H1 (cell line): ENCODE measurements around the gene GARS1. TPM values are rescaled to one million over a fixed set of nuclear protein-coding genes. Genes with fewer than 3 reads are reported as not detected.

Source experiments
- CHD7 ChIP-seq: fragments of 300-600 bp; sonication (generic); IDR thresholded peaks from 2 replicates; pipeline ENCODE4 v1.7.1; 2012; ENCODE audit warnings: low read length, moderate library complexity, mild to moderate bottlenecking, inconsistent platforms; ENCODE audit not compliant: insufficient replicate concordance
- JUN ChIP-seq: IDR thresholded peaks from 2 replicates; pipeline ENCODE4 v1.6.1; 2011; ENCODE audit warnings: low read depth, mild to moderate bottlenecking, improper control_type of control experiment, low read length
- SUZ12 ChIP-seq: fragments of 200-600 bp; sonication (generic); IDR thresholded peaks from 2 replicates; pipeline ENCODE4 v1.6.1; 2012; ENCODE audit warnings: mild to moderate bottlenecking, inconsistent platforms, low read length, moderate library complexity, mixed read lengths
- ZNF274 ChIP-seq: IDR thresholded peaks from 2 replicates; pipeline ENCODE4 v1.7.0; 2012; ENCODE audit warnings: low read length, borderline replicate concordance; ENCODE audit errors: extremely low read depth
- polyA plus RNA-seq, 7 experiments: library from polyadenylated mRNA; depleted of rRNA in 3 of 7; stranded (reverse) in 5 of 7; unstranded in 2 of 7; fragments of >200 nt in 5 of 7; fragments of 200-250 nt in 2 of 7; gene quantifications; 1 replicate in 5 of 7; 2 replicates in 1 of 7; 4 replicates in 1 of 7; pipeline versions ENCODE4 v1.2.1 to v1.2.3, GENCODE V29; 2011 to 2013; ENCODE audit warnings: missing spikeins in 2 of 7, mixed read lengths in 2 of 7
- total RNA-seq: library from RNA; stranded (reverse); fragmentation: NEBNext Ultra II Directional; extraction: Animal tissue kit (Norgen Biotek cat#: 25700); gene quantifications from 2 replicates; pipeline ENCODE4 v1.2.1, GENCODE V29; 2021

GARS1 gene
- total and polyA plus RNA-seq, 2 of the 8 experiments (the other 6 are each of a cell fraction or from before 2014, with no cell fraction given) = 270 to 476 TPM

GRCh38 chr7:30562498-30562897 is 32.2 kb upstream of the GARS1 start (continued):
- TF ChIP-seq CHD7 = no peak
- TF ChIP-seq ZNF274 = no peak
- no peak for TF ChIP-seq SUZ12
- no peak for TF ChIP-seq JUN
